IMR-90 (cell line): ENCODE data around the gene EGFL7.

Experiments used
- BHLHE40 ChIP-seq: fragments of 150-350 bp; IDR thresholded peaks from 2 replicates; pipeline ENCODE4 v1.6.1; 2016; ENCODE audit warnings: mild to moderate bottlenecking, low read depth, low read length
- CTCF ChIP-seq: conservative IDR thresholded peaks from 2 replicates; pipeline ENCODE4 v1.5.1; 2012; ENCODE audit warnings: mild to moderate bottlenecking, low read depth, low read length, improper control_type of control experiment
- POLR2A ChIP-seq: IDR thresholded peaks from 2 replicates; pipeline ENCODE4 v1.6.1; 2012; ENCODE audit warnings: mild to moderate bottlenecking, low read depth, low read length
- RCOR1 ChIP-seq: IDR thresholded peaks from 2 replicates; pipeline ENCODE4 v1.6.1; 2012; ENCODE audit warnings: mild to moderate bottlenecking, low read length, improper control_type of control experiment; ENCODE audit not compliant: insufficient replicate concordance
- TF ChIP-seq, protein P1 (sequence below): fragments of 150-350 bp; IDR thresholded peaks from 2 replicates; pipeline ENCODE4 v1.6.1; 2016; ENCODE audit warnings: low read depth, mild to moderate bottlenecking, low read length, moderate library complexity, borderline replicate concordance

DNA sequence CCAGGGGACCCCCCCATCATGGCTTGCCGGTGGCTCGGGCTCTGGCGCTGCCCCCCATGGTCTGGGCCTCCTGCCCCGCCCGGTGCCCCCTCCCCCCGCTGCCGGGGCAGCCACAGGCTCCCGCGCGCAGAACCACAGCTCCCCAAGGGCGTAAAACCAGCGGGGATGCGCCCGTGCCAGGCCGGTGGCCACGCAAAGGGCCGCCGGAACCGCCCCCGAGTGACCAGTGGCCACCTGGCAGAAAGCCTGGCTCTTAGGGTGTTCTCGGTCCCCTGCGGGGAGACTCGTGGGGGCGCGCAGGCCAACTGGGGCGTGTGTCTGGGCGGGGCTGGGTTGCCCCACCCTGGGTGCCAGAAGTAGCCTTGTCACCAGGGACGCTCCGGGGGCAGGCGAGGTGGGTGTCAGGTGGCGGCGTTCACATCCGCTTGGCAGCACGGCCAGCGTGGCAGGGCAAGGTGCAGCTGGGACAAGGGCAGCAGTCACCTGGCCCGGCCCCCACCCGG lies 25.1 kb downstream of the EGFL7 start:
- TF ChIP-seq POLR2A (no peak), RCOR1 (no peak), CTCF (no peak), BHLHE40 (no peak)
- TF ChIP-seq, protein P1, sequence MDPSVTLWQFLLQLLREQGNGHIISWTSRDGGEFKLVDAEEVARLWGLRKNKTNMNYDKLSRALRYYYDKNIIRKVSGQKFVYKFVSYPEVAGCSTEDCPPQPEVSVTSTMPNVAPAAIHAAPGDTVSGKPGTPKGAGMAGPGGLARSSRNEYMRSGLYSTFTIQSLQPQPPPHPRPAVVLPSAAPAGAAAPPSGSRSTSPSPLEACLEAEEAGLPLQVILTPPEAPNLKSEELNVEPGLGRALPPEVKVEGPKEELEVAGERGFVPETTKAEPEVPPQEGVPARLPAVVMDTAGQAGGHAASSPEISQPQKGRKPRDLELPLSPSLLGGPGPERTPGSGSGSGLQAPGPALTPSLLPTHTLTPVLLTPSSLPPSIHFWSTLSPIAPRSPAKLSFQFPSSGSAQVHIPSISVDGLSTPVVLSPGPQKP = no peak
